H7 (cell line): ENCODE measurements around the gene TRIM24. TPM values are rescaled to one million over a fixed set of nuclear protein-coding genes. Genes with fewer than 3 reads are reported as not detected.
"Not testable (repeated sequence)": the region's sequence is repeated elsewhere in the genome, so short reads cannot be mapped to it uniquely, and the experiment has no call there.

Source experiments
- DNase-seq: peaks from one replicate; pipeline ENCODE4 v3.0.0; 2012
- H3K27me3 ChIP-seq: 2 replicates; pipeline ENCODE4 v1.6.0; 2011; ENCODE audit warnings: mild to moderate bottlenecking, low read length; ENCODE audit not compliant: control insufficient read depth, insufficient read depth
- H3K36me3 ChIP-seq: replicated peaks from 2 replicates; pipeline ENCODE4 v1.5.1; 2011; ENCODE audit warnings: low read length; ENCODE audit not compliant: control insufficient read depth, insufficient read depth
- H3K4me3 ChIP-seq: 2 replicates; pipeline ENCODE4 v1.5.1; 2011; ENCODE audit warnings: low read depth, mild to moderate bottlenecking, control low read depth, low read length, moderate library complexity; ENCODE audit not compliant: insufficient read depth
- total RNA-seq: library from RNA; depleted of rRNA; stranded (reverse); fragments of >200 nt; shearing (Covaris generic); gene quantifications from 2 replicates; pipeline ENCODE4 v1.2.3, GENCODE V29; 2014

TRIM24 gene
- total RNA-seq, 1 experiment from 2014 or later = 102 TPM

- Histone ChIP-seq H3K36me3 (peaks cover 45% of the 10 kb centered on the region), H3K27me3 (no peaks in the 10 kb centered on the region), H3K4me3 (no peak overlapping the region)
- DNase-seq = no peak
Measured at GRCh38 chr7:138521837-138522461, 61.9 kb downstream of the TRIM24 start.

GRCh38 chr7:138524259-138524658, 64.2 kb downstream of the TRIM24 start:
- H3K27me3 ChIP-seq = no peaks in the 10 kb centered on the region
- peaks cover 44% of the 10 kb centered on the region for H3K36me3 ChIP-seq
- no peak overlapping the region for H3K4me3 ChIP-seq
- DNase-seq = no peak

DNA sequence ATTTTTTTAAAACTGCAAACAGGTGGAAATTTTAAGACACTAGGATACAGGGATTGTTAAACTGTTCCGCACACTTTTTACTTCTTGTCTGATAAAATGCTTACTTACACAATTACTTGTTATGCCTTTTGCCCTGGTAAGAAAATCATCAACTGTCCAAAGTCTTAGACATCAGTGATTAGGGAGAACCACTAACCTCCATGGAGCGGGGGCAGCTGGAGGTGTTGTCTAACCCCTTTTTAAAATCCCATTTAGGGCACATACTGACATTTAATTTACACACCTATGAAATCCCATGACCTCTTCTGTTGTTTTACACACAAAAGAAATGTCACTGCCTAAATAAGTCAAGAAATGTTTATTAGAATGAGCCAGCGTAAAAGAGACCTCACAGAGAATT, 65.7 kb downstream of the TRIM24 start:
- H3K27me3 ChIP-seq = no peaks in the 10 kb centered on the region
- no peak overlapping the region for H3K4me3 ChIP-seq
- DNase-seq = no peak
- peaks cover 41% of the 10 kb centered on the region for H3K36me3 ChIP-seq

GRCh38 chr7:138527746-138528223, 67.7 kb downstream of the TRIM24 start:
- DNase-seq = no peak
- Histone ChIP-seq H3K36me3 (peaks cover 32% of the 10 kb centered on the region), H3K4me3 (no peak overlapping the region), H3K27me3 (no peaks in the 10 kb centered on the region)

DNA sequence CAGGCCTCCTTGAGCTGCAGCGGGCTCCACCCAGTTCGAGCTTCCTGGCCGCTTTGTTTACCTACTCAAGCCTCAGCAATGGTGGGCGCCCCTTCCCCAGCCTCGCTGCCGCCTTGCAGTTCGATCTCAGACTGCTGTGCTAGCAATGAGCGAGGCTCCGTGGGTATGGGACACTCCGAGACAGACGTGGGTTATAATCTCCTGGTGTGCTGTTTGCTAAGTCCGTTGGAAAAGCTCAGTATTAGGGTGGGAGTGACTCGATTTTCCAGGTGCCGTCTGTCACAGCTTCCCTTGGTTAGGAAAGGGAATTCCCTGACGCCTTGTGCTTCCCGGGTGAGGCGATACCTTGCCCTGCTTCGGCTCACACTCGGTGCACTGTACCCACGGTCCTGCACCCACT, 76.8 kb downstream of the TRIM24 start:
- not testable (repeated sequence) for H3K4me3 ChIP-seq, H3K27me3 ChIP-seq, DNase-seq
- H3K36me3 ChIP-seq = peaks cover 19% of the 10 kb centered on the region

DNA sequence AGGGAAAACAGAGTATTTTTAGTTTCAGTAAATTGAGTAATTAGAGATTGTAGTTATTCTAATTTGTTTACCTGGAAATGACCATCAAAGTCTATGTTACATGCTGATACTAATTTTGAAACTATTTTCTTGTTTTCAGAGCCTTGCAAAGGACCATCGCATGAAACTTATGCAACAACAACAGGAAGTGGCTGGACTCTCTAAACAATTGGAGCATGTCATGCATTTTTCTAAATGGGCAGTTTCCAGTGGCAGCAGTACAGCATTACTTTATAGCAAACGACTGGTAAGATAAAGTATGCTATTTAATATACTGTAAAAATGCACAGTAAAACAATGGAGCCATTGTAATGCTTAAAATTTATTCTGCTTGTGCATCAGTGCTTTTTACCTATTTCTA, 78.5 kb downstream of the TRIM24 start:
- no peaks in the 10 kb centered on the region for H3K27me3 ChIP-seq
- H3K4me3 ChIP-seq = no peak overlapping the region
- peaks cover 28% of the 10 kb centered on the region for H3K36me3 ChIP-seq
- DNase-seq = no peak

- Histone ChIP-seq H3K36me3 (peaks cover 29% of the 10 kb centered on the region), H3K27me3 (no peaks in the 10 kb centered on the region)
- no peak for DNase-seq
Measured at GRCh38 chr7:138538997-138539644, 79.1 kb downstream of the TRIM24 start.

GRCh38 chr7:138542183-138542582, 82.1 kb downstream of the TRIM24 start:
- peaks cover 30% of the 10 kb centered on the region for H3K36me3 ChIP-seq
- no peak for DNase-seq

More at GRCh38 chr7:138538997-138539644, 79.1 kb downstream of the TRIM24 start:
- H3K4me3 ChIP-seq = no peak overlapping the region

DNA sequence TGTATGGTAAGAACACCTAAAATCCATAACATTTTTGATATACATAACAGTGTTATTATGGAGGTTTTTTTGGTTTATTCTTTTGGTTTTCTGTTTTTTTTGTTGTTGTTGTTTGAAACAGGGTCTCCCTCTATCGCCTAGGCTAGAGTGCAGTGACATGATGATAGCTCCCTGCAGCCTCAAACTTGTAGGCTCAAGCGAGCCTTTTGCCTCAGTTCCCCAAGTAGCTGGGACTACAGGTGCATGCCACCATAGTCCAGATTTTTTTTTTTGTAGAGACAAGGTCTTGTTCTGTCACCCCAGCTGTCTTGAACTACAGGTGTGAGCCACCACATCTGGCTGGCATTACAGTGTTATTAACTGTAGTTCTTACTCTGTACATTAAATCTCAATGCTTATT, 83.7 kb downstream of the TRIM24 start:
- DNase-seq = no peak
- Histone ChIP-seq H3K27me3 (no peaks in the 10 kb centered on the region), H3K4me3 (no peak overlapping the region), H3K36me3 (peaks cover 23% of the 10 kb centered on the region)

More at GRCh38 chr7:138542183-138542582, 82.1 kb downstream of the TRIM24 start:
- Histone ChIP-seq H3K27me3 (no peaks in the 10 kb centered on the region), H3K4me3 (no peak overlapping the region)

- Histone ChIP-seq H3K4me3 (no peak overlapping the region), H3K27me3 (no peaks in the 10 kb centered on the region), H3K36me3 (peaks cover 19% of the 10 kb centered on the region)
- DNase-seq = no peak
Measured at GRCh38 chr7:138545123-138545522, 85.1 kb downstream of the TRIM24 start.

GRCh38 chr7:138546064-138546619, 86.1 kb downstream of the TRIM24 start:
- no peak overlapping the region for H3K4me3 ChIP-seq
- H3K36me3 ChIP-seq = peaks cover 23% of the 10 kb centered on the region
- no peaks in the 10 kb centered on the region for H3K27me3 ChIP-seq
- no peak for DNase-seq

DNA sequence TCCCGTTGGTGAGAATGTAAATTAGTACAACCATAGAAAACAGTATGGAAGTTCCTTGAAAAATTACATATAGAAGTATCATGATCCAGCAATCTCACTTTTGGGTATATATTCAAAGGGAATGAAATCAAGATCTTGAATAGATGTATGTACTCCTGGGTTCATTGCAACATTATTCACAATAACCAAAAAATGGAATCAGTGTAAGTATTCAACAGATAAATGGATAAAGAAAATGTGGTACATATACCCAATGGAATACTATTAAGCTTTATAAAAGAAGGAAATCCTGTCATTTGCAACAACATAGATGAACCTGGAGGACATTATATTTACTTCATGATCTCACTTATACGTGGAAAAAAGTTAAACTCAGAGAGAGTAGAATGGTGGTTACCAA, 86.8 kb downstream of the TRIM24 start:
- Histone ChIP-seq H3K4me3 (no peak overlapping the region), H3K27me3 (no peaks in the 10 kb centered on the region), H3K36me3 (peaks cover 25% of the 10 kb centered on the region)
- no peak for DNase-seq

GRCh38 chr7:138549082-138549481, 89.0 kb downstream of the TRIM24 start:
- Histone ChIP-seq H3K4me3 (no peak overlapping the region), H3K27me3 (no peaks in the 10 kb centered on the region), H3K36me3 (peaks cover 33% of the 10 kb centered on the region)
- DNase-seq = no peak

- no peaks in the 10 kb centered on the region for H3K27me3 ChIP-seq
- DNase-seq = no peak
- no peak overlapping the region for H3K4me3 ChIP-seq
- peaks cover 42% of the 10 kb centered on the region for H3K36me3 ChIP-seq
Measured at GRCh38 chr7:138550337-138550736, 90.3 kb downstream of the TRIM24 start.

DNA sequence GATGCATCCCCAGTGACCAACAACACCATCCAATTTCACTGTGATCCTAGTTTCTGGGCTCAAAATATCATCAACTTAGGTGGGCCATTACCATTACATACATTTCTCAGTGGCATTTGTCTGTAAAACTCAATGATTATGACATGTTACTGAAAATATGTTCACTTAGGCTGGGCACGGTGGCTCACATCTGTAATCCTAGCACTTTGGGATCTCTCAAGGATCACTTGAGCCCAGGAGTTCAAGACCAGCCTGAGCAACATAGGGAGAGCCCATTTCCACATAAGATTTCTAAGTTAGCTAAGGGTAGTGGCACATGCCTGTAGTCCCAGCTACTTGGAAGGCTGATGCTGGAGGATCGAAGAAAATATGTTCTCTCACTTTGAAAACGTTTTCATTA, 91.0 kb downstream of the TRIM24 start:
- no peak for DNase-seq
- no peak overlapping the region for H3K4me3 ChIP-seq
- H3K36me3 ChIP-seq = peaks cover 47% of the 10 kb centered on the region
- no peaks in the 10 kb centered on the region for H3K27me3 ChIP-seq
